ENCODE data around the gene ARMH3.
A peak's percentile ranks its signal among the peaks of the same experiment; 100 is the strongest.

The ARMH3 gene

GRCh38 chr10:101875068-101875688 is 180.8 kb downstream of the ARMH3 start:
- Histone ChIP-seq H3K36me3 (peaks cover 8% of the 10 kb centered on the region), H3K4me3 (ENCODE audit: low read depth in 1 of 2, low read length in 1 of 2) (no peak overlapping the region), H3K4me1 (ENCODE audit: control insufficient read depth in 1 of 2, insufficient read depth in 1 of 2, low read depth in 1 of 2, low read length in 1 of 2) (no peaks in the 10 kb centered on the region), H3K9me3 (no peaks in the 10 kb centered on the region), H3K27ac (no peak overlapping the region), H3K27me3 (no peaks in the 10 kb centered on the region)
- TF ChIP-seq CTCF (IDR thresholded peaks at IDR 0.05) = no peak

- no peaks in the 10 kb centered on the region for H3K9me3 ChIP-seq
- H3K27ac ChIP-seq = no peak overlapping the region
- TF ChIP-seq CTCF (IDR thresholded peaks at IDR 0.05) = no peak
Measured at GRCh38 chr10:101874252-101874651, 181.7 kb downstream of the ARMH3 start.

GRCh38 chr10:101867931-101868330 is 188.0 kb downstream of the ARMH3 start:
- Histone ChIP-seq H3K27ac (no peak overlapping the region), H3K4me1 (ENCODE audit: control insufficient read depth in 1 of 2, insufficient read depth in 1 of 2, low read depth in 1 of 2, low read length in 1 of 2) (no peaks in the 10 kb centered on the region), H3K36me3 (no peaks in the 10 kb centered on the region), H3K27me3 (no peaks in the 10 kb centered on the region), H3K9me3 (no peaks in the 10 kb centered on the region), H3K4me3 (ENCODE audit: low read depth in 1 of 2, low read length in 1 of 2) (no peak overlapping the region)
- TF ChIP-seq CTCF (IDR thresholded peaks at IDR 0.05) = no peak

More at GRCh38 chr10:101874252-101874651, 181.7 kb downstream of the ARMH3 start:
- Histone ChIP-seq H3K4me3 (ENCODE audit: low read depth in 1 of 2, low read length in 1 of 2) (no peak overlapping the region), H3K36me3 (no peaks in the 10 kb centered on the region), H3K27me3 (no peaks in the 10 kb centered on the region), H3K4me1 (ENCODE audit: control insufficient read depth in 1 of 2, insufficient read depth in 1 of 2, low read depth in 1 of 2, low read length in 1 of 2) (no peaks in the 10 kb centered on the region)

GRCh38 chr10:101859530-101859929 is 196.4 kb downstream of the ARMH3 start:
- no peak for TF ChIP-seq CTCF (IDR thresholded peaks at IDR 0.05)
- H3K4me1 ChIP-seq (ENCODE audit: control insufficient read depth in 1 of 2, insufficient read depth in 1 of 2, low read depth in 1 of 2, low read length in 1 of 2) = peaks cover 10 to 11% of the 10 kb centered on the region in 2 experiments
- peak overlapping the region; percentile 14 for H3K27ac ChIP-seq
- H3K9me3 ChIP-seq = no peaks in the 10 kb centered on the region
- no peaks in the 10 kb centered on the region for H3K27me3 ChIP-seq
- no peak overlapping the region for H3K4me3 ChIP-seq (ENCODE audit: low read depth in 1 of 2, low read length in 1 of 2)
- no peaks in the 10 kb centered on the region for H3K36me3 ChIP-seq

- Histone ChIP-seq H3K27me3 (no peaks in the 10 kb centered on the region), H3K27ac (peak overlapping the region; percentile 14), H3K9me3 (no peaks in the 10 kb centered on the region), H3K36me3 (no peaks in the 10 kb centered on the region), H3K4me3 (ENCODE audit: low read depth in 1 of 2, low read length in 1 of 2) (no peak overlapping the region), H3K4me1 (ENCODE audit: control insufficient read depth in 1 of 2, insufficient read depth in 1 of 2, low read depth in 1 of 2, low read length in 1 of 2) (peaks cover 10 to 11% of the 10 kb centered on the region in 2 experiments)
- no peak for TF ChIP-seq CTCF (IDR thresholded peaks at IDR 0.05)
Measured at GRCh38 chr10:101858723-101859500, 197.1 kb downstream of the ARMH3 start.

Measured in neutrophil (primary cell).